ENCODE data around the gene JPH4.
"Not testable (repeated sequence)": the region's sequence is repeated elsewhere in the genome, so short reads cannot be mapped to it uniquely, and the experiment has no call there.

Gene JPH4

DNA sequence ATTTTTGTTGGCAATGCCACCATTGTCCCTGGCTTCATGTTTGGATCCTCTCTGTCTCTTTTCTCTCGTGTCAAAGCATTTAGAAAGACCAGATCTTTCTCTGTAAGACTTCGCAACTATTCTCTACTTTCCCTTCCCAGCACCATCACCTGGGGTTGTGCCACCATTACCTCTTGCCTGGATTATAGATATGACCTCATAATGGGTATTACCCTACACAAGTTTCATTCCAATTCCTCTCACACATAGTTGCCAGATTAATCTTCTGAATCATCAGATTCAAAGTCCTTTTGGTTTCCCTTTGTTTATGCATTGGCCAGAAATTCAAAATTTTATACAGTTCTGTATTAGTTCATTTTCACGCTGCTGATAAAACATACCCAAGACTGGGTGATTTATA is 30.4 kb upstream of the JPH4 start:
- DNase-seq (ENCODE audit: low read depth in 1 of 2, low spot score in 1 of 2) = no peak

DNA sequence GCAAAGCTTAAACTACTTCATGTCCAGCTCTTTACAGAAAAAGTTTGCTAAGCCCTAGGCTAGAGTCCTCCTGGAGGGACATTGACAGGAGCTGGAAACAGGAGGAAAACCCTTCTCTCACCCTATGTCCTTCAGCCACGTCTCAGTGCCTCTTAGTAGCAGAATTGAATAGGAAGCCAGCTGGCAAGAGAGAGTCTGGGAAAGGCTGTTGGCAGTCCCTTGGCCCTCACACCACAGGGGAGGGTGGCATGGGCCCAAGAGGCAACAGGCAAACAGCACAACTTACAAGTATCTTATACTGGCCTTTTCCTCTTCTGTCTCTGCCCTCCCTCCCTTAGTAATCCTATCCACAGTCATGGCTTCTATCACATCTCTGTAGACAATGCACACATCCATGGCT is 29.9 kb upstream of the JPH4 start:
- DNase-seq (ENCODE audit: low read depth in 1 of 2, low spot score in 1 of 2) = no peak

DNA sequence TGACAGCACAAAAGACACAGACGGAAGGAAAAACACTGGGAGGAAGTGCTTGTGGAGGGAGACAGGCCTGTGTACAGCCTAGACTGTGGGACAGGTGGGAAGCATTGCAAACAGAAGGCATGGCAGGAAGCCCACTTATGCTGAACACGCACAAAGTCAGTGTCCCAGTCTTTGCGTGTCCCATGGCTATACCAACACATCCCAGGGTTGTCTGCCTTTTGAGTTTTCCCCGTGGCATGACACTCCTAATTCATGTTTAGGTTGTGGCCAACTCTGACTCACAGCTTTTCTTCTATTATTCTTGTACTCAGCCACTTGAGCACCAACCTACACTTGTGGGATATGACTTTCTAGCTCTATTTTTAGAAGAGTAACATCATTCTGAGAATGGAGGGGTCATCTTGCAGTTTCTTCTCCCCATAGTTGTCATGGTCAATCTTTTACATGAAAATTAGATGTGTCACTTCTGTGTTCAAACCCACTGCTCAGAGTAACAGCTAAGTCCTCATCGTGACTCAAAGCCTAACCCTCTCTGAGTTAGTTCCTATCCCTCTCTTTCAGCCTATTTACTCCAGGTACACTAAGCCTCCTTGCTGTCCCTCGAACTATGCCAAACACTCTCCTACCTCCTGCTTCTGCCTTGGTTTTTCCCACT is 27.5 kb upstream of the JPH4 start:
- DNase-seq (ENCODE audit: low read depth in 1 of 2, low spot score in 1 of 2) = no peak

DNA sequence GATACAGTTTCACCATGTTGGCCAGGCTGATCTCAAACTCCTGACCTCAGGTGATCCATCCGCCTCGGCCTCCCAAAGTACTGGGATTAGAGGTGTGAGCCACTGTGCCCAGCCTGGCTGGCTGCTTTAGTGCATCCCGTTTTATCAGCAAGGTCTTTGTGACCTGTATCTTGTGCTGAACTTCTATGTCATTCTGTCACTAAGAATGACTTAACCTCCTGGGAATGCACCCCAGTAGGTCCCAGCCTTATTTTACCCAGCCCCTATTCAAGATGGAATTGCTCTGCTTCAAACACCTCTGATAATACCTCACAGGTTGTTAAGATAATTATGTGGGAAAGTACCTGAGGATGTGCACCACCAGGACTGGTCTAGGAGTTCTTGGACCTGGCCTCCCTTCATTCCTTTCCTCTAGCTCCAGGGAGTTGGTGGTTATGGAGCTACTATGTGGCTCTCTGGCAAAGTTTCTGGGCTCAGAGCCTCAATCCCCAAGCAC is 26.1 kb upstream of the JPH4 start:
- DNase-seq (ENCODE audit: low read depth in 1 of 2, low spot score in 1 of 2) = no peak

DNA sequence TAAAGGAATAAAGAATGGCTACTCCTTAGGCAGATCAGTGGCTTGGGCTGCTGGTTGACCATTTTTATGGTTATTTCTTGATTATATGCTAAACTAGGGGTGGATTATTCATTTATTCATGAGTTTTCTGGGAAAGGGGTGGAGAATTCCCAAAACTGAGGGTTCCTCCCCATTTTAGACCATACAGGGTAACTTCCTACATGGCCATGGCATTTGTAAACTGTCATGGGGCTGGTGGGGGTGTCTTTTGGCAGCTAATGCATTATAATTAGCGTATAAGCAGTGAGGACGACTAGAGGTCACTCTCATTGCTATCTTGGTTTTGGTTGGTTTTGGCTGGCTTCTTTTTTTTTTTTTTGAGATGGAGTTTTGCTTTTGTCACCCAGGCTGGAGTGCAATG is 25.6 kb upstream of the JPH4 start:
- DNase-seq (ENCODE audit: low read depth in 1 of 2, low spot score in 1 of 2) = no peak

DNA sequence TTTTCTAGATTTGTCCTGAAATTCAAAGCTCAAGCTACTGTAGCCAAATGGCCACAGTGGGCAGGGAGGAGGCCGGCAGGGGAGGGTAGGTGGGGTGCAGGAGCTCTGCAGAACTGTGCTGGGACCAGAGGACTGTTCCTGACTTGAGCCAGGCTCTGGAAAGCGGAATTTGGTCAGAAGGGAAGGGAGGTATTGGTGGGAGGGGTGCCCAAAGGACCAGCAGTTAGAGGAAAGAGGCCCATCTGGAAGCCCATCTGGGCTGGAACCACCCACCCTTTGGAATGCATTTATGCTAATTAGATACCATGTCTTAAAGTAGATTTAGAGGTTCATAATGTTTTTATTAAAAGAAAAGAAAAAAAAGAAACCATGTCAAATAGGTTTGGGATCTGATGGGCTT is 24.5 kb upstream of the JPH4 start:
- no peak for DNase-seq (ENCODE audit: low read depth in 1 of 2, low spot score in 1 of 2)

DNA sequence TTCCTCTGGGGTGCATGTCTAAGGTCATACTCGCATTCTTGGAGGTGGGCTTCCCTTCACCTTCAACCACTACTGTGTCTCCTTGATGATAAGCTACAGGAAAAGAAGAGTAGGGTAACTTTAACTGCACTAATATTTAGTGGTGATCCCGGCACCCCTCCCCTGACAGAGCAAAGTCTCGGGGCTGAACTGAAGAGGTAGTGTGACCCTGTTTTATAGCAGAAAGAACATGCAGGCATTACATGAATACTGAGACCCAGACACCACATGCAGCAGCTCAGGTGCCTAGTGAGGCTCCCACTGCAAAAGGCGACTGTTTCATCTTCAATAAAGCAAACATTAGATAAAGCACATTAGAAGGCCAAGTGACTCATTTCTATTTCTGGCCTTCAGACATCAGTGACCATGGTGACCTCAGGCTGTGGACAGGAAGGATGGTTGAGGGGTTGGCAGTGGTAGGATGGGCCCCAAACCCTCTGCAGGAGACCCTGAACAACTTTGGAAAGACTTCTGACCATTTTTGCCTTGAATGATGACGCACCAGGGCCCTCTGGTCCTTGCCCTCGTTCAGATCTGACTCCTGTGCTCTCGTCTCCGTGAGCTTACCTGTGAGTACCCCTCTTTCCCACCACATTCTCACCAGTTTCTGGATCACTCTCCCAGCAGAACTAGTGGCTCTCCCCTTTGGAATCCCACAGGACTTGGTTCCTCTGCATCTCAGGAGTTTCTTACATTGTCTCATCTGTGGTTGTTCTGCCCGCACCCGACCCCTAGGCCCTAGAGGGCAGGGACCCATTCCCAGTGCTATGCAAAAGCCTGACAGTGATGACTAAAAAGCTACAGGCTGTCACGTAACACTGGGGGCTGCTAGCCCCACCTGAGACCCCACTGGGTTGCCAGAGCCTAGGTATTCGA is 23.8 kb upstream of the JPH4 start:
- DNase-seq (ENCODE audit: low read depth in 1 of 2, low spot score in 1 of 2) = no peak

DNA sequence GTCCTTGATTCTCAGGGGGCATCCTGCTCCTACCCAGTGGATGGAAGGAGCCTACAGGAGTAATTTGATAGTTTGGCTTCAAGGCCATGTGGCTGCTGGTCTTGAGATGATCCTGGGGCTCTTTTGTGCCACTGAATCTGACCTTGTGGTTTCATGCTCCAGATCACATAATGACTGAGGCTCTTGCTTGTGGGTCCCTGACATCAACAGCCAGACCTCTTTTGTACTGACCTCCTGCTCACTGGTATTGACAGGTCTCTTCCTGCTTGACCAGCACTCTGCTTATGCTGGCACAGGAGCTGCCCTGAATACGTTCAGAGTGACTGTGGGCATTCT is 23.2 kb upstream of the JPH4 start:
- DNase-seq (ENCODE audit: low read depth in 1 of 2, low spot score in 1 of 2) = no peak

DNA sequence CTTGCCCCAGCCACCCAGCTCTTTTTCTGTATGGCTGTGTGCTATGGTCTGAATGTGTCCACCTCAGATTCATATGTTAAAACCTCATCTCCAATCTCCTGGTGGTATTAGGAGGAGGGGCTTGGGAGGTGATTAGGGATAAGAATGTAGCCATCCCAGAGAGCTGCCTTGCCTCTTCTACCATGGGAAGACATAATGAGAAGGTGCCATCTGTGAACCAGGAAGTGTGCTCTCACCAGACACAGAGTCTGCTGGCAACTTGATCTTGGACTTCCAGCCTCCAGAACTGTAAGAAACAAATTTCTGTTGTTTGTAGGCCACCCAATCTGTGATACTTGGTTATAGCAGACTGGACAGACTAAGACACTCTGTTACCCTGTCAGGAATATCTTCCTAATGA is 22.8 kb upstream of the JPH4 start:
- DNase-seq (ENCODE audit: low read depth in 1 of 2, low spot score in 1 of 2) = no peak

DNA sequence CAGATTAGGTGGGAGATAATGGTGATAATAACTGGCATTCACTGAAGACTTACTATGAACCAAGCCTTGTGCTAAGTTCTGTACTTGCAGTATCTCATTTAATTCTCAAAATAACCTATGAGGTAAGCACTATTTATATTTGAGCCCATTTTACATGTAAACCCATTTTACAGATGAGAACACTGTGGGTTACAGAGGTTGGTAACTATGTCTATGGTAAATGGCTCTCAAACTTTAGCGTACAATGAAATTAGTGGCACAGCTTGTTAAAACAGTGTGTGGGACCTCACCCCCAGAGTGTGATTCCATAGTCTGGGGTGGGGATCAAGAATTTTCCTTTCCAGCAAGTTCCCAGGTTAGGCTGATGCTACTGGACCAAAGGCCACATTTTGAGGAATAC is 22.2 kb upstream of the JPH4 start:
- no peak for DNase-seq (ENCODE audit: low read depth in 1 of 2, low spot score in 1 of 2)

DNA sequence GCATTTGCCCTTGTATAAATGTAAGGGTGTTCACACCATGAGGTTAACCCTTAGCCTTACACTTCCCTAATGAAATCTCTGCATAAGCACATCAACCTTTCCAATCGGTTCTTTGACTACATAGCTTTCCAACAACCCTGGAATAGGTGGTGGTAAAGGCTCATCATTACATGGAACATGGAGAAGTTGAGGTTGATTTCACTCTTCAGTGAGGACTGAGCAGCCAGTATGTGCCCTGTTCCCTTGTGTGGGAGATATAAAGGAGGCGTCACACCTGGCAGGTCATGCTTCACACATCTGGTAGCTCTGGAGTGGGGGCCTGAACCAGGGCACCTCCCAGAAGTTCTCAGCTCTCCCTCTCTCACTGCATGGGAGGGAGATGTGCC is 21.7 kb upstream of the JPH4 start:
- no peak for DNase-seq (ENCODE audit: low read depth in 1 of 2, low spot score in 1 of 2)

DNA sequence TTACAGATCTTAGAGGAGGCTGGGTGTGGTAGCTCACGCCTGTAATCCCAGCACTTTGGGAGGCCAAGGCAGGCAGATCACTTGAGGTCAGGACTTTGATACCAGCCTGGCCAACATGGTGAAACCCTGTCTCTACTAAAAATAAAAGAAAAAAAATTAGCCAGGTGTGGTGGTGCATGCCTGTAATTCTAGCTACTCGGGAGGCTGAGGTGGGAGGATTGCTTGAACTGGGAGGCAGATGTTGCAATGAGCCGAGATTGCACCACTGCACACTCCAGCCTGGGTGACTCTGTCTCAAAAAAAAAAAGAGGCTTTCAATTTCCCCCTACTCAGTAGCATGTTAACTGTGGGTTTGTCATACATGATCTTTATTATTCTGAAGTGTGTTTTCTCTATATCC is 15.6 kb upstream of the JPH4 start:
- DNase-seq (ENCODE audit: low read depth in 1 of 2, low spot score in 1 of 2) = not testable (repeated sequence)

DNA sequence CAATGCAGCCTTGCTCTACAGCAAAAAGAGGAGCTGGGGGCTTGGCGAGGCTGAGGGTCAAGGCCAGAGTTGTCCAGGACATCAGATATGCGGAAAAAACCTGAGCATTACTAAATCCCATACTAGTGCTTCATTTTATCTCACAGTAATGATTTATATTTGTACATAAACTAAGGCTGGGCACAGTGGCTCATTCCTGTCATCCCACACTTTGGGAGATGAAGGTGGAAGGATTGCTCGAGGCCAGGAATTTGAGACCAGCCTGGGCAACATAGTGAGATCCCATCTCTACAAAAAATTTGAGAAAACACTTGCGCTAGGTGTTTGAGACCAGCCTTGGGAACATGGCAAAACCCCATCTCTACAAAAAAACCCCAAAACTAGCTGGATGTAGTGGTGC is 11.6 kb upstream of the JPH4 start:
- no peak for DNase-seq (ENCODE audit: low read depth in 1 of 2, low spot score in 1 of 2)

DNA sequence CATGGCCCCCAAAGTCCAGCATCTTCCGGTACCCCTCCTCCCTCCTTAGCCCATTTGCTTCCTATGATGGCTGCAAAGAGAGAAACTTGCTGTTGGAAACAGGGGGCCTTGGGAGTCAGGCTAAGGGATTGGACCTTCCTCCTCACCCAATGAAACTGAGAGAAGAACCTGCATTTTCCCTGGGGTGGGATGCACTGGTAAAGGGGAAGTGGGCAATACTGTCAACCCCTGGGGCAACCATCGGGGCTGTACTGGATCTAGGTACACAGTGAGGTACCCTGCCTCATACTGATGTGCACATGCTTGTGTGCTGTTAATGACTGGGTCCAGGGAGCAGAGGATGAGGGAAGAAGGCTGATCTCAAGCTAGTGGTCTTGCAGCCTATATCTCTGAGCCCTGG is 11.0 kb upstream of the JPH4 start:
- no peak for DNase-seq (ENCODE audit: low read depth in 1 of 2, low spot score in 1 of 2)

DNA sequence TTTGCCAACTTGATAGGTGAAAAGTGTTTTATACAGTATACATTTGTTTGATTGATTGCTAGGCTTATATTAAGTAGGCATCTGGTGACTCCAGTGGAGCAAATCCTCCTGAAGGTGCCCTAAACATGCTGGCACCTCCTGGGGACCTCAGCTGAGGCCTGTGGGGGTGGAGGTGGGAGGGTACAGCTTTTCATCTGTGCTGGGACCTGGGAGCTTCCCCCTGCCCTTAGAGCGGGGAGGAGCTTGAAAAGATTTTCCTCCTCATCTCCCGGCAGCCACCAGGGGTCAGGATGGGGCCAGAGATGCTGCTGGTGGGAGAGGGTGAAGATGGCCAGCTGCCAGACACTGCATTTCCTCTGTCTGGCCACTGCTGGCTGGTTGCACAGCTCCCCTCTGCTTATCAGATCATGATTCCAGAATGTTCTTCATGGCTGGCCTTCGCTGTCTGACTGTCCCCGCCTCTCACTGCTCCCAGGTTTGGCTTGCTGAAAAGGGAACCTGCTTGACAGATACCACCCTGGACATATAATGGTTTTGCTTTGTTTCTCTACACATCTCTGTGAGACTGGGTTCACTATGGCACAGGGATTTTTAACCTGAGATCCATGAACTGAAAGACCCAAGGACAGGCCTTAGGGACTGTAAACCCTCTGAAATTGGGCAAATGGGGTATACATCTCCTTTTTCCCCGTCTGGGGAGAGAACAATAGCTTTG is 10.5 kb upstream of the JPH4 start:
- DNase-seq (ENCODE audit: low read depth in 1 of 2, low spot score in 1 of 2) = peak; percentile 66

DNA sequence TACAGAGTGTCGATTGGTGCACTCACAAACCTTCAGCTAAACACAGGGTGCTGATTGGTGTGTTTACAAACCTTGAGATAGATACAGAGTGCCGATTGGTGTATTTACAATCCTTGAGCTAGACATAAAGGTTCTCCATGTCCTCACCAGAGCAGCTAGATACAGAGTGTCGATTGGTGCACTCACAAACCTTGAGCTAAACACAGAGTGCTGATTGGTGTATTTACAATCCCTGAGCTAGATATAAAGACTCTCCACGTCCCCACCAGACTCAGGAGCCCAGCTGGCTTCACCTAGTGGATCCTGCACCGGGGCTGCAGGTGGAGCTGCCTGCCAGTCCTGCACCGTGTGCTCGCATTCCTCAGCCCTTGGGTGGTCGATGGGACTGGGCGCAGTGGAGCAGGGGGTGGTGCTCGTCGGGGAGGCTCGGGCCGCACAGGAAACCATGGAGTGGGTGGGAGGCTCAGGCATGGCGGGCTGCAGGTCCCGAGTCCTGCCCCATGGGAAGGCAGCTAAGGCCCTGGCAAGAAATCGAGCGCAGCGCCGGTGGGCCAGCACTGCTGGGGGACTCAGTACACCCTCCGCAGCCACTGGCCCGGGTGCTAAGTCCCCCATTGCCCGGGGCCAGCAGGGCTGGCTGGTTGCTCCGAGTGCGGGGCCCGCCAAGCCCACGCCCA is 6.1 kb upstream of the JPH4 start:
- DNase-seq (ENCODE audit: low read depth in 1 of 2, low spot score in 1 of 2) = not testable (repeated sequence)

DNA sequence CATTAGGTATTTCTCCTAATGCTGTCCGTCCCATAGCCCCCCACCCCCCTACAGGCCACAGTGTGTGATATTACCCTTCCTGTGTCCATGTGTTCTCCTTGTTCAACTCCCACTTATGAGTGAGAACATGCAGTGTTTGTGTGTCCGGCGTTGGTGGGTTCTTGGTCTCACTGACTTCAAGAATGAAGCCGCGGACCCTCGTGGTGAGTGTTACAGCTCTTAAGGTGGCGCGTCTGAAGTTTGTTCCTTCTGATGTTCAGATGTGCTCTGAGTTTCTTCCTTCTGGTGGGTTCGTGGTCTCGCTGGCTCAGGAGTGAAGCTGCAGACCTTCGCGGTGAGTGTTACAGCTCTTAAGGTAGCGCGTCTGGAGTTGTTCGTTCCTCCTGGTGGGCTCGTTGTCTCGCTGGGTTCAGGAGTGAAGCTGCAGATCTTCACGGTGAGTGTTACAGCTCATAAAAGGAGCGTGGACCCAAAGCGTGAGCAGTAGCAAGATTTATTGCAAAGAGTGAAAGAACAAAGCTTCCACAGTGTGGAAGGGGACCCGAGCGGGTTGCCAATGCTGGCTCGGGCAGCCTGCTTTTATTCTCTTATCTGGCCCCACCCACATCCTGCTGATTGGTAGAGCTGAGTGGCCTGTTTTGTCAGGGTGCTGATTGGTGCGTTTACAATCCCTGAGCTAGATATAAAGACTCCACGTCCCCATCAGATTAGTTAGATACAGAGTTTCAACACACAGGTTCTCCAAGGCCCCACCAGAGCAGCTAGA is 5.4 kb upstream of the JPH4 start:
- DNase-seq (ENCODE audit: low read depth in 1 of 2, low spot score in 1 of 2) = not testable (repeated sequence)

DNA sequence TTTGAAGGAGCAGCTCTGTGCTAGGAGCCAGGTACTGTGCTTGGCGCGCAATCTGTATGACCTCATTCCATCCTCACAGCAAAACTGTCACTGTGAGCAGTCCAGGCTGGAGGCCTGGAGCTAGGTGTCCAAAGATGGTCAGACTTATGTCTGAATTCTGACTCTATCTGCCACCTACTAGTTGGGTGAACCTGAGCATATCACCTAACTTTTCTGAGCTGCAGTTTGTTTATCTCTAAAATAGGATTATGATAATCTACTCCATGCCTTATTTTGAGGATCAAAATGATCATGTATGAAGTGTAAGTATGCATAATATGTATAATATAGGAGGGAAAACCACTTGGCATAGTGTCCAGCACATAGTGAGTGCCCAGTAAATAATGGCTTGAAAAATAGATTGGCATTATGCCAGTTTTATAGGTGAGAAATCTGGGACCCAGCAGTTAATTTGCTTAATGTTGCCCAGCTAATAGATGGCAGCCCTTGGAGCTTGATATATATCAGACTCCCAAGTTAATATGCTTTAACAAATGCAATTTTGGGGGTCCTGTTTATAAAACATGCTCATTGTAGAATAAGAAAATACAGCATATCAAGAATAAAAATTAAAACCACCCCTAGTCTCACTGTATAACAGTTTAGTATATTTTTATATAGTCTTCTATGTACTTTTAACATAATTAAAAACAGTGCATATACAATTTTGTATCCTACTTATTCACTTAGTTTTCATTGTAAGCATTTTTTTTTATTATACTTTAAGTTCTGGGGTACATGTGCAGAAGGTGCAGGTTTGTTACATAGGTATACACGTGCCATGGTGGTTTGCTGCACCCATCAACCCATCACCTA is 4.5 kb upstream of the JPH4 start:
- no peak for DNase-seq (ENCODE audit: low read depth in 1 of 2, low spot score in 1 of 2)

DNA sequence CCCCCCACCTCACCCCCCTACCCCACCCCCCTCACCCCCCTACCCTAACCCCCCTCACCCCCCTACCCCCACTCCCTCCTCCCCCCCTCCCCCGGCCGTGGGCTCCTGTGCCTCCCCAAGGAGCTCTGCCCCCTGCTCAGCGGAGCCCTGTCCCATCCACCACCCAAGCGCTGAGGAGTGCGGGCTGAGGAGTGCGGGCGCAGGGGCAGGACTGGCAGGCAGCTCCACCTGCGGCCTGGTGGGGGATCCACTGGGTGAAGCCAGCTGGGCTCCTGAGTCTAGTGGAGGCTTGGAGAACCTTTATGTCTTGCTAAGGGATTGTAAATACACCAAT is 2.3 kb upstream of the JPH4 start:
- no peak for DNase-seq (ENCODE audit: low read depth in 1 of 2, low spot score in 1 of 2)
